Natural killer cell (primary cell): ENCODE data around the gene EPYC. TPM values are rescaled to one million over a fixed set of nuclear protein-coding genes. Genes with fewer than 3 reads are reported as not detected.

Experiments
- ATAC-seq, 3 donors: fragments of 150-1000 bp in 2 of 3; fragments of 200-7000 bp in 1 of 3; cut with Tn5 transposase; 1 replicate in 1 of 3; 2 replicates in 2 of 3; pipeline ENCODE4 v1.10.0; 2021; ENCODE audit warnings: mild to moderate bottlenecking in 2 of 3, moderate library complexity in 2 of 3
- DNase-seq, 2 donors: peaks; one replicate each; pipeline versions ENCODE4 v3.0.0 to v3.0.0-alpha.2; 2013 to 2021; ENCODE audit warnings: mixed read lengths in 1 of 2
- H3K27ac ChIP-seq: one replicate; pipeline ENCODE4 v1.5.1; 2013; ENCODE audit warnings: mild to moderate bottlenecking, low read length
- H3K27me3 ChIP-seq: one replicate; pipeline ENCODE4 v1.6.1; 2013; ENCODE audit warnings: low read length; ENCODE audit not compliant: control insufficient read depth, insufficient read depth
- H3K36me3 ChIP-seq: one replicate; pipeline ENCODE4 v1.6.1; 2013; ENCODE audit warnings: low read length; ENCODE audit not compliant: control insufficient read depth, insufficient read depth
- H3K4me1 ChIP-seq: one replicate; pipeline ENCODE4 v1.6.1; 2013; ENCODE audit warnings: low read length; ENCODE audit not compliant: control insufficient read depth, insufficient read depth
- H3K4me3 ChIP-seq: one replicate; pipeline ENCODE4 v1.5.1; 2013; ENCODE audit warnings: low read length
- H3K9me3 ChIP-seq: one replicate; pipeline ENCODE4 v1.6.1; 2013; ENCODE audit warnings: low read length; ENCODE audit not compliant: control insufficient read depth, insufficient read depth
- H3K27ac Mint-ChIP-seq, 2 donors: one replicate each; pipeline ENCODE4 v1.8.0; 2022; ENCODE audit warnings: mild to moderate bottlenecking in 2 of 2, mixed read lengths in 2 of 2, moderate library complexity in 1 of 2
- H3K27me3 Mint-ChIP-seq, 2 donors: one replicate each; pipeline ENCODE4 v1.8.0; 2022; ENCODE audit warnings: low read depth in 2 of 2, mixed read lengths in 2 of 2
- H3K36me3 Mint-ChIP-seq: one replicate; pipeline ENCODE4 v1.8.0; 2022; ENCODE audit warnings: mixed read lengths
- H3K4me1 Mint-ChIP-seq, 2 donors: one replicate each; pipeline ENCODE4 v1.8.0; 2022; ENCODE audit warnings: mixed read lengths in 2 of 2
- H3K4me3 Mint-ChIP-seq: one replicate; pipeline ENCODE4 v1.8.0; 2022; ENCODE audit warnings: mild to moderate bottlenecking, moderate library complexity, mixed read lengths
- H3K9me3 Mint-ChIP-seq, 2 donors: one replicate each; pipeline ENCODE4 v1.8.0; 2022; ENCODE audit warnings: mixed read lengths in 2 of 2
- whole genome bisulfite sequencing: methylation state at CpG from one replicate; pipeline ENCODE4 v1.1.7; 2013; ENCODE audit warnings: missing lambda C conversion rate; ENCODE audit not compliant: insufficient coverage; 5-methylcytosine and 5-hydroxymethylcytosine counted together
- intact Hi-C: fragments of 100-400 bp; cut with micrococcal nuclease; formaldehyde crosslinking; loops from one replicate; pipeline ENCODE4 v1.14.2; 2022
- total RNA-seq, 4 donors: library from RNA; stranded (reverse); fragments of 120-200 nt in 1 of 4; gene quantifications; one replicate each; pipeline versions ENCODE4 v1.2.3 to v1.2.4, GENCODE V29; 2013 to 2022
- TF ChIP-seq, protein P1 (sequence below): fragments of 200-600 bp; IDR thresholded peaks from one replicate; pipeline ENCODE4 v1.8.0; 2022; ENCODE audit warnings: antibody characterized with exemption

Gene EPYC
- total RNA-seq, 3 donors from 2014 or later (not counting 1 experiment from before 2014, with no cell fraction given), result not detected

DNA sequence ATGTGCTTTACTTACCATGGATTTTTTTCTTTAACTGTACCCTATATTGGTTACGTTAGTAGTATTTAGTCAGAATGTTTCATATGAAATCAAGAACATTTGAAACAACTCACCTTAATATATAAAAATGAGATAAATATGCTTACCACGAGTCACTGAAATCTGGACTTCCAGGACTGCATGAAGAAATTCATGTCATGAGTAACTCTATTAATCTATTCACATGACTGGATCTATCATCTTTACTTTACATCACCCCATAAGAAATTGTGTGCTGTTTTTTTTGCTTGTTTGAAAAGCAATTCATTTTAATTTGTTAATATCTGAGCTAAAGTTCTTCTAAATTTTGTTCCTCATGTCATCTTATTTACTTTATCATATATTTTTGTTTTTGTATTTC lies 5.2 kb downstream of the EPYC start:
- DNase-seq, result no peak
- Mint-ChIP-seq H3K36me3 (no peaks in the 10 kb centered on the region), H3K27ac (no peak overlapping the region), H3K9me3 (no peaks in the 10 kb centered on the region), H3K4me3 (no peak overlapping the region), H3K4me1 (no peaks in the 10 kb centered on the region), H3K27me3 (no peaks in the 10 kb centered on the region)
- no peaks in the 10 kb centered on the region for H3K27me3 ChIP-seq
- H3K4me3 ChIP-seq, result no peak overlapping the region
- H3K9me3 ChIP-seq, result no peaks in the 10 kb centered on the region
- TF ChIP-seq, protein P1, sequence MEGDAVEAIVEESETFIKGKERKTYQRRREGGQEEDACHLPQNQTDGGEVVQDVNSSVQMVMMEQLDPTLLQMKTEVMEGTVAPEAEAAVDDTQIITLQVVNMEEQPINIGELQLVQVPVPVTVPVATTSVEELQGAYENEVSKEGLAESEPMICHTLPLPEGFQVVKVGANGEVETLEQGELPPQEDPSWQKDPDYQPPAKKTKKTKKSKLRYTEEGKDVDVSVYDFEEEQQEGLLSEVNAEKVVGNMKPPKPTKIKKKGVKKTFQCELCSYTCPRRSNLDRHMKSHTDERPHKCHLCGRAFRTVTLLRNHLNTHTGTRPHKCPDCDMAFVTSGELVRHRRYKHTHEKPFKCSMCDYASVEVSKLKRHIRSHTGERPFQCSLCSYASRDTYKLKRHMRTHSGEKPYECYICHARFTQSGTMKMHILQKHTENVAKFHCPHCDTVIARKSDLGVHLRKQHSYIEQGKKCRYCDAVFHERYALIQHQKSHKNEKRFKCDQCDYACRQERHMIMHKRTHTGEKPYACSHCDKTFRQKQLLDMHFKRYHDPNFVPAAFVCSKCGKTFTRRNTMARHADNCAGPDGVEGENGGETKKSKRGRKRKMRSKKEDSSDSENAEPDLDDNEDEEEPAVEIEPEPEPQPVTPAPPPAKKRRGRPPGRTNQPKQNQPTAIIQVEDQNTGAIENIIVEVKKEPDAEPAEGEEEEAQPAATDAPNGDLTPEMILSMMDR, result no peak
- no peak for ATAC-seq
- WGBS, result no CpG with 5 or more reads among the region's 2 CpGs
- H3K27ac ChIP-seq, result no peak overlapping the region
- H3K4me1 ChIP-seq, result no peaks in the 10 kb centered on the region
- intact Hi-C loops, result no loop called here
- H3K36me3 ChIP-seq, result no peaks in the 10 kb centered on the region

DNA sequence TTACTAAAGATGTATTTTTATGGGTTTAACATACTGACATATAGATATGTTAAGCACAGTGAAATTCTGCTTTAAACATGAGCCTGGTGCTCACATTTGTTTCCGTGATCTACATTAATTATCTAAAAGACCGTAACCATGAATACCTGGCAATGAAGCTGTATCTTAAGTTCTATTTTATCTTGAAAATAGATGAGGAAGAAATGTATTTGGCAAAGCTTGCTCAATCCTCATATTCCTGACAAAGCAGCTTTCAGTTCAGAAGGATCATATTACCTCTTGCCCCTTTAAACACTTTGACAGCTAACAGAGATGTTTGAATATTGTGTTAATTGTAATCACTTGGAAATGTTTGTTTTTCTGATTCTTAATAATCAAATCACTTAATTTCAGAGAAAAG lies 9.8 kb downstream of the EPYC start:
- Mint-ChIP-seq H3K27ac (no peak overlapping the region), H3K4me3 (no peak overlapping the region), H3K27me3 (no peaks in the 10 kb centered on the region), H3K9me3 (no peaks in the 10 kb centered on the region), H3K4me1 (no peaks in the 10 kb centered on the region), H3K36me3 (no peaks in the 10 kb centered on the region)
- WGBS, result 80% methylated on average over 1 of the region's 2 CpGs
- Histone ChIP-seq H3K4me3 (no peak overlapping the region), H3K27me3 (no peaks in the 10 kb centered on the region), H3K27ac (no peak overlapping the region), H3K4me1 (no peaks in the 10 kb centered on the region), H3K9me3 (no peaks in the 10 kb centered on the region), H3K36me3 (no peaks in the 10 kb centered on the region)
- DNase-seq (no peak), ATAC-seq (no peak)
- intact Hi-C loops, result no loop called here
- TF ChIP-seq, protein P1, result no peak

DNA sequence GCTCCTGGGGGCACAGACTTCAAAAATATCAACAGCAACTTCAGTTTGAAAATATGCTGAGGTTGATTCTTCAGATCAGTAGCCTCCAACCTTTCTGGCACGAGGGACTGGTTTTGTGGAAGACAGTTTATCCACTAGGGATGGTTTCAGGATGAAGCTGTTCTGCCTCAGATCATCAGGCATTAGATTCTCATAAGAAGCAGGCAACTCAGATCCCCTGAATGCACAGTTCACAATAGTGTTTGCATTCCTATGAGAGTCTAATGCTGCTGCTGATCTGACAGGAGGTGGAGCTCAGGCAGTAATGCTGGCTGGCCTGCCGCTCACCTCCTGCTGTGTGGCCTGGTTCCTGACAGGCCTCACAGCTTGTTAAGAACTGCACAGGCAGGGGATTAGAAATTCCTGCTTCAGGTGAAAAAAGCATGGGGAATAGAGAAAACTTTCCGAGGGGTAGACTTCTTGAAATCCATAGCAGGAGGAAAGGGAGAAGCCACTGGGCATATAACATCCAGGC lies 12.8 kb downstream of the EPYC start:
- Histone ChIP-seq H3K4me1 (no peaks in the 10 kb centered on the region), H3K9me3 (no peaks in the 10 kb centered on the region), H3K4me3 (no peak overlapping the region), H3K36me3 (no peaks in the 10 kb centered on the region), H3K27me3 (no peaks in the 10 kb centered on the region), H3K27ac (no peak overlapping the region)
- ATAC-seq (no peak), DNase-seq (no peak)
- no peak overlapping the region for H3K27ac Mint-ChIP-seq
- no peaks in the 10 kb centered on the region for H3K4me1 Mint-ChIP-seq
- H3K27me3 Mint-ChIP-seq, result no peaks in the 10 kb centered on the region
- intact Hi-C loops, result no loop called here
- H3K9me3 Mint-ChIP-seq, result no peaks in the 10 kb centered on the region
- WGBS, result 83% methylated on average over 3 of the region's 3 CpGs
- H3K36me3 Mint-ChIP-seq, result no peaks in the 10 kb centered on the region
- TF ChIP-seq, protein P1, result no peak
- no peak overlapping the region for H3K4me3 Mint-ChIP-seq

DNA sequence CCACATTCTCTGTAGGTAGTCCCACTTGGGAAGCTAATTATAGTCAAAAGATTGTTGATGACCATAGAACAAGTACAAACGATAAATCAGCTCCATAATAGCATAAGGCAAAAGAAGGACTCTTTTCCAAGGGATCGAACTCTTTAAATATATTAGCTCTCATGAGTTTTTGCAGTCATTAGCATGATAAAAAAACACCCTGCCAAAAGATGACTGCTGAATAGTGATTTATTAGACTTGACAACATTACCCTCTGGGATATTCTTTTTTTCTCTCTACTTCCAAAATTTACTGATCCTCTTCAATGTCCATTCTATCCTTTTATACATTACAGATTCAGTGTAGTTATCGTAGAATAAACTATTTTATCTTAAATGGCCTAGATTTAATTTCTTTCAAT lies 14.2 kb downstream of the EPYC start:
- Histone ChIP-seq H3K36me3 (no peaks in the 10 kb centered on the region), H3K4me3 (no peak overlapping the region), H3K27me3 (no peaks in the 10 kb centered on the region), H3K27ac (no peak overlapping the region), H3K4me1 (no peaks in the 10 kb centered on the region), H3K9me3 (no peaks in the 10 kb centered on the region)
- DNase-seq, result no peak
- intact Hi-C loops, result no loop called here
- no peak for ATAC-seq
- Mint-ChIP-seq H3K4me1 (no peaks in the 10 kb centered on the region), H3K27ac (no peak overlapping the region), H3K27me3 (no peaks in the 10 kb centered on the region), H3K9me3 (no peaks in the 10 kb centered on the region), H3K36me3 (no peaks in the 10 kb centered on the region), H3K4me3 (no peak overlapping the region)
- WGBS, result no CpG with 5 or more reads among the region's 3 CpGs
- TF ChIP-seq, protein P1, result no peak
